Measurements from ENCODE around the gene MRPS12.

DNA sequence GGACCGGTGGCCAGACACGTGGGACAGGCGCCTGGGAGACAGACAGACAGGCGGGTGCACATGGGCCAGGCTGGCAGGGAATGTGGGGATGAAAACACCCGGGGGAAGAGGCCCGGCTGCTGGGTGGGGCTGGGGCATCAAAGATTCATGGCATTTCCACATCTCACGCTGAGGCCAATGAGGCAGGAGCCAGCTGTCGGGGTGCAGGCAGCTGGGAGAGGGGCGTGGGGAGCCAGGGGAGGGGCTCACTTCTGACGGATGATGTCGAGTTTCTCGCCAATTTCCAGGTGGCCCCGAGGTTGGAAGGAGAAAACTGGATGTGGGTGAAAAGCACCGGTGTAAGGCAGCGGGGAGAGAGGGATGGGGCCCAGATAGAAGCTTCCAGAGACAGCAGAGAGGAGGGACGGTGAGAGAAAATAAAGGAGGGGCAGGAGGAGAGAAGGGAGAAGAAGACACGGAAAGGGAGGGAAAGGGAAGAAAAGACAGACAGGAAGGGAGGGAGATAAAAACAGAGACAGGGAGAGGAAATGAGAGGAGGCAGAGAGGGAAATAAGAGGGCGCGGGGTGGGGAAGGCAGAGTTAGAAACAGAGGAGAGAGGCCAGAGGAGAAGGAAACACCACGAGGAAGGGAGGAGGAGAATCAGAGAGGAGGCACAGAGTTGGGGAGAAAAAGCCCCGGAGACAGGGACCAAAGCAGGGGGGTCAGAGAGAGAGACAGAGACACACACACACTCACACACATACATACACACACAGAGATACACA is 10.7 kb upstream of the MRPS12 start:
- TF ChIP-seq, protein P1, sequence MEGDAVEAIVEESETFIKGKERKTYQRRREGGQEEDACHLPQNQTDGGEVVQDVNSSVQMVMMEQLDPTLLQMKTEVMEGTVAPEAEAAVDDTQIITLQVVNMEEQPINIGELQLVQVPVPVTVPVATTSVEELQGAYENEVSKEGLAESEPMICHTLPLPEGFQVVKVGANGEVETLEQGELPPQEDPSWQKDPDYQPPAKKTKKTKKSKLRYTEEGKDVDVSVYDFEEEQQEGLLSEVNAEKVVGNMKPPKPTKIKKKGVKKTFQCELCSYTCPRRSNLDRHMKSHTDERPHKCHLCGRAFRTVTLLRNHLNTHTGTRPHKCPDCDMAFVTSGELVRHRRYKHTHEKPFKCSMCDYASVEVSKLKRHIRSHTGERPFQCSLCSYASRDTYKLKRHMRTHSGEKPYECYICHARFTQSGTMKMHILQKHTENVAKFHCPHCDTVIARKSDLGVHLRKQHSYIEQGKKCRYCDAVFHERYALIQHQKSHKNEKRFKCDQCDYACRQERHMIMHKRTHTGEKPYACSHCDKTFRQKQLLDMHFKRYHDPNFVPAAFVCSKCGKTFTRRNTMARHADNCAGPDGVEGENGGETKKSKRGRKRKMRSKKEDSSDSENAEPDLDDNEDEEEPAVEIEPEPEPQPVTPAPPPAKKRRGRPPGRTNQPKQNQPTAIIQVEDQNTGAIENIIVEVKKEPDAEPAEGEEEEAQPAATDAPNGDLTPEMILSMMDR (IDR thresholded peaks at IDR 0.05) = no peak
- TF ChIP-seq EP300 (IDR thresholded peaks at IDR 0.05) = no peak
